PC-9 (cell line): Measurements from ENCODE around the gene KLHL17. TPM values are rescaled to one million over a fixed set of nuclear protein-coding genes. Genes with fewer than 3 reads are reported as not detected.

Source experiments
- BruUV-seq: library from RNA; stranded (reverse); fragments of 400-500 nt; replicated peaks from 2 replicates; lab custom pipeline; 2021; lab: Mats Ljungman, UMichigan
- CTCF ChIA-PET: fragments of 300-600 bp; sonication (Branson Sonifier 250); formaldehyde crosslinking; loops from one replicate; lab custom pipeline; 2022; ENCODE audit warnings: antibody characterized with exemption; lab: Charles Lee
- POLR2A ChIA-PET: fragments of 300-600 bp; sonication (Branson Sonifier 250); formaldehyde crosslinking; loops from one replicate; lab custom pipeline; 2022; ENCODE audit warnings: antibody characterized with exemption; ENCODE audit not compliant: unreplicated experiment; lab: Charles Lee
- DNase-seq, 2 experiments: peaks; one replicate each; pipeline versions ENCODE4 v3.0.0 to v3.0.0-alpha.2; 2015 to 2022; ENCODE audit warnings: mixed read lengths in 1 of 2
- H2AFZ ChIP-seq: fragments of 200-600 bp; sonication (generic); 2 replicates; pipeline ENCODE4 v1.8.1; 2017; ENCODE audit warnings: antibody characterized with exemption
- H3F3A ChIP-seq: fragments of 200-600 bp; sonication (generic); 2 replicates; pipeline ENCODE4 v1.8.1; 2017; ENCODE audit warnings: antibody characterized with exemption, mild to moderate bottlenecking, low read depth; ENCODE audit not compliant: insufficient read depth
- H3K27ac ChIP-seq: fragments of 200-600 bp; sonication (generic); 2 replicates; pipeline ENCODE4 v1.6.1; 2016; ENCODE audit warnings: mixed run types
- H3K27me3 ChIP-seq: fragments of 200-600 bp; sonication (generic); 2 replicates; pipeline ENCODE4 v1.6.1; 2016; ENCODE audit warnings: low read depth, mixed run types; ENCODE audit not compliant: insufficient read depth
- H3K36me3 ChIP-seq: fragments of 200-600 bp; sonication (generic); 2 replicates; pipeline ENCODE4 v1.6.1; 2016; ENCODE audit warnings: low read depth, mixed run types
- H3K4me1 ChIP-seq: fragments of 200-600 bp; sonication (generic); replicated peaks from 2 replicates; pipeline ENCODE4 v1.6.1; 2016; ENCODE audit warnings: mixed run types; ENCODE audit not compliant: insufficient read depth
- H3K4me2 ChIP-seq: fragments of 200-600 bp; sonication (generic); 2 replicates; pipeline ENCODE4 v1.6.1; 2017; ENCODE audit warnings: mixed run types
- H3K4me3 ChIP-seq: fragments of 200-600 bp; sonication (generic); 2 replicates; pipeline ENCODE4 v1.6.1; 2016; ENCODE audit warnings: mixed run types
- H3K79me2 ChIP-seq: fragments of 200-600 bp; sonication (generic); 2 replicates; pipeline ENCODE4 v1.6.1; 2017; ENCODE audit warnings: low read depth, mixed run types
- H3K9me2 ChIP-seq: fragments of 200-600 bp; sonication (generic); 2 replicates; pipeline ENCODE4 v1.8.1; 2017; ENCODE audit warnings: mild to moderate bottlenecking; ENCODE audit not compliant: insufficient read depth
- H3K9me3 ChIP-seq: fragments of 200-600 bp; sonication (generic); 2 replicates; pipeline ENCODE4 v1.8.1; 2016; ENCODE audit warnings: low read depth; ENCODE audit not compliant: insufficient read depth
- H4K20me1 ChIP-seq: fragments of 200-600 bp; sonication (generic); 2 replicates; pipeline ENCODE4 v1.8.1; 2017; ENCODE audit not compliant: insufficient read depth
- EZH2 ChIP-seq: fragments of 200-600 bp; sonication (generic); IDR thresholded peaks from 2 replicates; pipeline ENCODE4 v1.8.0; 2017; ENCODE audit warnings: antibody characterized with exemption, low read depth
- intact Hi-C: fragments of 100-400 bp; cut with micrococcal nuclease; formaldehyde crosslinking; loops from one replicate; pipeline ENCODE4 v1.10.0; 2022; ENCODE audit not compliant: unreplicated experiment
- total RNA-seq: library from RNA; stranded (reverse); gene quantifications from 2 replicates; pipeline ENCODE4 v1.2.3, GENCODE V29; 2021
- TF ChIP-seq, protein P1 (sequence below): fragments of 200-600 bp; sonication (generic); conservative IDR thresholded peaks from 2 replicates; pipeline ENCODE4 v1.6.1; 2017; ENCODE audit warnings: mixed run types, antibody characterized with exemption, mild to moderate bottlenecking, moderate library complexity

The KLHL17 gene
- total RNA-seq, 1 experiment from 2014 or later, result 22.7 TPM

- CTCF ChIA-PET, result no interaction called here
- H3K27ac ChIP-seq, result no peak overlapping the region
- H3K4me1 ChIP-seq, result peaks cover 17% of the 10 kb centered on the region
Observed at GRCh38 chr1:911875-912739, 48.3 kb upstream of the KLHL17 start.

GRCh38 chr1:912740-913301, 47.6 kb upstream of the KLHL17 start:
- TF ChIP-seq, protein P1, sequence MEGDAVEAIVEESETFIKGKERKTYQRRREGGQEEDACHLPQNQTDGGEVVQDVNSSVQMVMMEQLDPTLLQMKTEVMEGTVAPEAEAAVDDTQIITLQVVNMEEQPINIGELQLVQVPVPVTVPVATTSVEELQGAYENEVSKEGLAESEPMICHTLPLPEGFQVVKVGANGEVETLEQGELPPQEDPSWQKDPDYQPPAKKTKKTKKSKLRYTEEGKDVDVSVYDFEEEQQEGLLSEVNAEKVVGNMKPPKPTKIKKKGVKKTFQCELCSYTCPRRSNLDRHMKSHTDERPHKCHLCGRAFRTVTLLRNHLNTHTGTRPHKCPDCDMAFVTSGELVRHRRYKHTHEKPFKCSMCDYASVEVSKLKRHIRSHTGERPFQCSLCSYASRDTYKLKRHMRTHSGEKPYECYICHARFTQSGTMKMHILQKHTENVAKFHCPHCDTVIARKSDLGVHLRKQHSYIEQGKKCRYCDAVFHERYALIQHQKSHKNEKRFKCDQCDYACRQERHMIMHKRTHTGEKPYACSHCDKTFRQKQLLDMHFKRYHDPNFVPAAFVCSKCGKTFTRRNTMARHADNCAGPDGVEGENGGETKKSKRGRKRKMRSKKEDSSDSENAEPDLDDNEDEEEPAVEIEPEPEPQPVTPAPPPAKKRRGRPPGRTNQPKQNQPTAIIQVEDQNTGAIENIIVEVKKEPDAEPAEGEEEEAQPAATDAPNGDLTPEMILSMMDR, result no peak
- TF ChIP-seq EZH2, result no peak
- Histone ChIP-seq H3K9me3 (no peaks in the 10 kb centered on the region), H2AFZ (no peak overlapping the region), H3K4me2 (no peak overlapping the region), H3K27me3 (peaks cover 33% of the 10 kb centered on the region), H4K20me1 (no peaks in the 10 kb centered on the region), H3F3A (peaks cover 7% of the 10 kb centered on the region; the same call in 1 of the 2 replicates), H3K27ac (no peak overlapping the region), H3K36me3 (no peaks in the 10 kb centered on the region), H3K79me2 (no peaks in the 10 kb centered on the region), H3K4me3 (no peak overlapping the region), H3K9me2 (no peaks in the 10 kb centered on the region), H3K4me1 (peaks cover 13% of the 10 kb centered on the region)
- intact Hi-C loops, result no loop called here
- CTCF ChIA-PET, result no interaction called here
- no TSS peak for BruUV-seq
- POLR2A ChIA-PET, result no interaction called here
- DNase-seq, result peak in 1 of 2 experiments; percentile 8

More at GRCh38 chr1:911875-912739, 48.3 kb upstream of the KLHL17 start:
- H2AFZ ChIP-seq, result no peak overlapping the region
- H3K4me3 ChIP-seq, result no peak overlapping the region
- H3K9me3 ChIP-seq, result no peaks in the 10 kb centered on the region
- BruUV-seq, result no TSS peak
- intact Hi-C loops, result no loop called here
- no peaks in the 10 kb centered on the region for H3K79me2 ChIP-seq
- no peaks in the 10 kb centered on the region for H3K9me2 ChIP-seq
- POLR2A ChIA-PET, result no interaction called here
- H3F3A ChIP-seq, result peaks cover 12% of the 10 kb centered on the region
- TF ChIP-seq EZH2, result no peak
- TF ChIP-seq, protein P1, result no peak
- H3K27me3 ChIP-seq, result peaks cover 26% of the 10 kb centered on the region
- H4K20me1 ChIP-seq, result no peaks in the 10 kb centered on the region
- H3K36me3 ChIP-seq, result no peaks in the 10 kb centered on the region
- peak in 1 of 2 experiments; percentile 6 for DNase-seq
- H3K4me2 ChIP-seq, result no peak overlapping the region

GRCh38 chr1:913491-914130, 46.8 kb upstream of the KLHL17 start:
- no peaks in the 10 kb centered on the region for H3K79me2 ChIP-seq
- intact Hi-C loops, result no loop called here
- H3K36me3 ChIP-seq, result no peaks in the 10 kb centered on the region
- H3K9me3 ChIP-seq, result no peaks in the 10 kb centered on the region
- CTCF ChIA-PET, result interaction anchor here (0.5 kb wide), 1 partner anchor 150 kb away, joined by 3 read pairs; no protein-coding TSS in a partner anchor
- POLR2A ChIA-PET, result no interaction called here
- H3K9me2 ChIP-seq, result no peaks in the 10 kb centered on the region
- no peak for DNase-seq
- peaks cover 13% of the 10 kb centered on the region for H3K4me1 ChIP-seq
- no peak overlapping the region for H3K27ac ChIP-seq
- BruUV-seq, result no TSS peak
- H4K20me1 ChIP-seq, result no peaks in the 10 kb centered on the region
- peaks cover 41% of the 10 kb centered on the region for H3K27me3 ChIP-seq
- H3F3A ChIP-seq, result peaks cover 7% of the 10 kb centered on the region; the same call in 1 of the 2 replicates
- H2AFZ ChIP-seq, result no peak overlapping the region
- TF ChIP-seq EZH2, result no peak
- TF ChIP-seq, protein P1, result no peak
- H3K4me2 ChIP-seq, result no peak overlapping the region
- no peak overlapping the region for H3K4me3 ChIP-seq
